CD4-positive, alpha-beta T cell treated with Interleukin-17A for 4 hours (primary cell): ENCODE data around the gene SRP68.
"Not testable (repeated sequence)": the region's sequence is repeated elsewhere in the genome, so short reads cannot be mapped to it uniquely, and the experiment has no call there.

Experiments
- DNase-seq: peaks from one replicate; pipeline ENCODE4 v3.0.0-alpha.2; 2020; ENCODE audit warnings: mixed read lengths

Gene SRP68

GRCh38 chr17:76044475-76045007 lies 27.8 kb downstream of the SRP68 start:
- not testable (repeated sequence) for DNase-seq

GRCh38 chr17:76042868-76043267 lies 29.4 kb downstream of the SRP68 start:
- not testable (repeated sequence) for DNase-seq

GRCh38 chr17:76040376-76040775 lies 31.9 kb downstream of the SRP68 start:
- DNase-seq: no peak

- no peak for DNase-seq
Observed at GRCh38 chr17:76039121-76039520, 33.2 kb downstream of the SRP68 start.

GRCh38 chr17:76038050-76038449 lies 34.3 kb downstream of the SRP68 start:
- no peak for DNase-seq

- no peak for DNase-seq
Observed at GRCh38 chr17:76036497-76037261, 35.6 kb downstream of the SRP68 start.

GRCh38 chr17:76034428-76035350 lies 37.6 kb downstream of the SRP68 start:
- no peak for DNase-seq

GRCh38 chr17:76033139-76033538 lies 39.2 kb downstream of the SRP68 start:
- no peak for DNase-seq

GRCh38 chr17:76032780-76033108 lies 39.6 kb downstream of the SRP68 start:
- DNase-seq: no peak

- no peak for DNase-seq
Observed at GRCh38 chr17:76032073-76032779, 40.1 kb downstream of the SRP68 start.

- DNase-seq: no peak
Observed at GRCh38 chr17:76027159-76027839, 45.0 kb downstream of the SRP68 start, which contains the start of gene EVPL. Gene EVPL (minus strand): TSS chr17:76027306. CDS start chr17:76027198, 108 bp downstream.

- DNase-seq: no peak
Observed at GRCh38 chr17:76026714-76027158, 45.6 kb downstream of the SRP68 start.

GRCh38 chr17:76025294-76025693 lies 47.0 kb downstream of the SRP68 start:
- DNase-seq: no peak

- DNase-seq: no peak
Observed at GRCh38 chr17:76024353-76024752, 48.0 kb downstream of the SRP68 start.

GRCh38 chr17:76023900-76024237 lies 48.4 kb downstream of the SRP68 start:
- DNase-seq: no peak

- DNase-seq: no peak
Observed at GRCh38 chr17:76022973-76023899, 49.1 kb downstream of the SRP68 start.

- no peak for DNase-seq
Observed at GRCh38 chr17:76022285-76022684, 50.0 kb downstream of the SRP68 start.

GRCh38 chr17:76019833-76020467 lies 52.4 kb downstream of the SRP68 start:
- no peak for DNase-seq

GRCh38 chr17:76018801-76019200 lies 53.5 kb downstream of the SRP68 start:
- no peak for DNase-seq

GRCh38 chr17:76018340-76018680 lies 54.0 kb downstream of the SRP68 start:
- no peak for DNase-seq
